ENCODE data around the gene HIGD1A.
A peak's percentile ranks its signal among the peaks of the same experiment; 100 is the strongest.

The HIGD1A gene

GRCh38 chr3:42801048-42801620, 3.2 kb downstream of the HIGD1A start:
- no peak for DNase-seq

- no peak for DNase-seq
Measured at GRCh38 chr3:42800251-42800650, 4.0 kb downstream of the HIGD1A start.

- DNase-seq: no peak
Measured at GRCh38 chr3:42799376-42799775, 4.9 kb downstream of the HIGD1A start.

GRCh38 chr3:42796332-42796885, 7.9 kb downstream of the HIGD1A start:
- DNase-seq: no peak

GRCh38 chr3:42795621-42796181, 8.6 kb downstream of the HIGD1A start:
- DNase-seq: no peak

GRCh38 chr3:42790714-42791229, 13.5 kb downstream of the HIGD1A start:
- no peak for DNase-seq

- DNase-seq: no peak
Measured at GRCh38 chr3:42786631-42787030, 17.7 kb downstream of the HIGD1A start.

- DNase-seq: no peak
Measured at GRCh38 chr3:42786212-42786611, 18.1 kb downstream of the HIGD1A start.

GRCh38 chr3:42780892-42781700, 23.2 kb downstream of the HIGD1A start:
- peak in 1 of 56 donors; percentile 8 for DNase-seq

- DNase-seq: no peak
Measured at GRCh38 chr3:42780398-42780797, 23.9 kb downstream of the HIGD1A start.

GRCh38 chr3:42778644-42779043, 25.6 kb downstream of the HIGD1A start:
- DNase-seq: no peak

GRCh38 chr3:42773409-42773751, 30.9 kb downstream of the HIGD1A start:
- no peak for DNase-seq

- DNase-seq: peak in 55 of 56 donors; percentile 41 to 97 (median 87)
Measured at GRCh38 chr3:42772670-42773408, 31.5 kb downstream of the HIGD1A start, which contains the start of gene CCDC13. Gene CCDC13 (minus strand): TSS chr3:42773253. CDS start chr3:42758345, 14,908 bp downstream.

- no peak for DNase-seq
Measured at GRCh38 chr3:42771271-42771670, 33.0 kb downstream of the HIGD1A start.

GRCh38 chr3:42769477-42770131, 34.7 kb downstream of the HIGD1A start:
- no peak for DNase-seq

GRCh38 chr3:42764561-42765295, 39.6 kb downstream of the HIGD1A start:
- no peak for DNase-seq

GRCh38 chr3:42764115-42764514, 40.2 kb downstream of the HIGD1A start:
- DNase-seq: no peak

- DNase-seq: peak in 2 of 56 donors; percentile 14 to 23
Measured at GRCh38 chr3:42763021-42763420, 41.3 kb downstream of the HIGD1A start.

GRCh38 chr3:42762046-42762724, 42.1 kb downstream of the HIGD1A start:
- DNase-seq: no peak

GRCh38 chr3:42758126-42758525, 46.2 kb downstream of the HIGD1A start:
- DNase-seq: no peak

All from nucleus accumbens (tissue), 56 donors.